ES-I3 (cell line): ENCODE results near the gene KBTBD3.

ENCODE experiments used
- H3K36me3 ChIP-seq: 2 replicates; pipeline ENCODE4 v1.6.1; 2013; ENCODE audit warnings: mild to moderate bottlenecking, low read length, control low read depth, moderate library complexity; ENCODE audit not compliant: insufficient read depth
- H3K4me1 ChIP-seq: 2 replicates; pipeline ENCODE4 v1.6.1; 2013; ENCODE audit warnings: mild to moderate bottlenecking, control low read depth, low read length; ENCODE audit not compliant: insufficient read depth
- H3K9ac ChIP-seq: 2 replicates; pipeline ENCODE4 v1.6.1; 2013; ENCODE audit warnings: low read depth, mild to moderate bottlenecking, low read length, moderate library complexity
- H3K9me3 ChIP-seq: 2 replicates; pipeline ENCODE4 v1.6.1; 2013; ENCODE audit warnings: mild to moderate bottlenecking, low read length, moderate library complexity; ENCODE audit not compliant: control insufficient read depth, insufficient read depth

The KBTBD3 gene

GRCh38 chr11:106001304-106002012, 75.7 kb downstream of the KBTBD3 start:
- Histone ChIP-seq H3K36me3 (peaks cover 9% of the 10 kb centered on the region), H3K9ac (no peak overlapping the region), H3K4me1 (no peaks in the 10 kb centered on the region), H3K9me3 (peaks cover 6% of the 10 kb centered on the region; the same call in 1 of the 2 replicates)
